K562 (cell line): ENCODE data around the gene NDUFA5. TPM values are rescaled to one million over a fixed set of nuclear protein-coding genes. Genes with fewer than 3 reads are reported as not detected.

Experiments used
- ATAC-seq: fragments of 200-7000 bp; cut with Tn5 transposase; 3 replicates; pipeline ENCODE4 v1.9.1; 2020; ENCODE audit warnings: moderate library complexity
- BruUV-seq: library from RNA; stranded (reverse); fragments of 400-500 nt; replicated peaks from 2 replicates; lab custom pipeline; 2021; lab: Mats Ljungman, UMichigan
- CTCF ChIA-PET: fragments of 300-600 bp; formaldehyde crosslinking; extraction: SDS; loops from one replicate; lab custom pipeline; 2021; ENCODE audit warnings: low intra/inter-chr PET ratio; lab: Yijun Ruan, JAX
- POLR2A ChIA-PET: fragments of 300-600, 350-650 bp; sonication (Branson Sonifier 250); formaldehyde crosslinking; extraction: SDS; loops from one replicate; lab custom pipeline; 2021; ENCODE audit warnings: antibody characterized with exemption, inconsistent platforms; lab: Yijun Ruan, JAX
- DNase-seq, 4 experiments: peaks; one replicate each; pipeline versions ENCODE4 v3.0.0 to v3.0.0-alpha.2; 2011 to 2018; ENCODE audit warnings: low spot score in 3 of 4, mixed read lengths in 3 of 4; ENCODE audit errors: extremely low read depth in 1 of 4
- FAIRE-seq: peaks from 2 replicates; lab custom pipeline; 2011; peaks lifted over from hg19 to GRCh38; lab: Jason Lieb, UNC
- H2AFZ ChIP-seq: 2 replicates; pipeline ENCODE4 v1.6.0; 2011; ENCODE audit warnings: low read depth, low read length, control low read depth, inconsistent platforms
- H3K27ac ChIP-seq: fragments of 200-600 bp; 3 replicates; pipeline ENCODE4 v1.8.0; 2011; ENCODE audit warnings: low read depth, mild to moderate bottlenecking, control low read depth, inconsistent platforms, low read length, moderate library complexity, mixed read lengths; ENCODE audit errors: extremely low read depth
- H3K27me3 ChIP-seq, 2 experiments: fragments of 300-600 bp in 1 of 2; 2 replicates in 1 of 2; 3 replicates in 1 of 2; pipeline versions ENCODE4 v1.6.0 to v1.8.0; 2011; ENCODE audit warnings: inconsistent platforms in 2 of 2, low read length in 2 of 2, mild to moderate bottlenecking in 1 of 2, mixed read lengths in 1 of 2, moderate library complexity in 1 of 2; ENCODE audit not compliant: control insufficient read depth in 2 of 2, insufficient read depth in 2 of 2
- H3K36me3 ChIP-seq: fragments of 300-600 bp; 3 replicates; pipeline ENCODE4 v1.8.0; 2011; ENCODE audit warnings: mild to moderate bottlenecking, low read length, inconsistent platforms; ENCODE audit not compliant: control insufficient read depth, insufficient read depth
- H3K4me1 ChIP-seq, 2 experiments: fragments of 200-600 bp in 1 of 2; replicated peaks in 1 of 2; 2 replicates in 1 of 2; 3 replicates in 1 of 2; pipeline versions ENCODE4 v1.5.1 to v1.8.0; 2011; ENCODE audit warnings: inconsistent platforms in 2 of 2, low read length in 2 of 2, mild to moderate bottlenecking in 1 of 2, mixed read lengths in 1 of 2, moderate library complexity in 1 of 2; ENCODE audit not compliant: control insufficient read depth in 2 of 2, insufficient read depth in 2 of 2
- H3K4me2 ChIP-seq: 2 replicates; pipeline ENCODE4 v1.6.1; 2011; ENCODE audit warnings: low read length, control low read depth, inconsistent platforms, mixed read lengths; ENCODE audit not compliant: insufficient read depth
- H3K4me3 ChIP-seq: fragments of 200-600 bp; sonication (generic), shearing (Covaris generic); 2 replicates; pipeline ENCODE4 v1.5.1; 2016; ENCODE audit warnings: control low read depth, inconsistent platforms
- H3K79me2 ChIP-seq: fragments of 200-600 bp; 3 replicates; pipeline ENCODE4 v1.8.0; 2011; ENCODE audit warnings: low read length, inconsistent platforms; ENCODE audit not compliant: control insufficient read depth, insufficient read depth
- H3K9ac ChIP-seq, 2 experiments: 2 replicates each; pipeline versions ENCODE4 v1.6.0 to v1.6.1; 2011; ENCODE audit warnings: low read depth in 2 of 2, low read length in 2 of 2, control low read depth in 1 of 2, inconsistent platforms in 1 of 2, mild to moderate bottlenecking in 1 of 2, mixed read lengths in 1 of 2; ENCODE audit not compliant: insufficient read depth in 1 of 2
- H3K9me1 ChIP-seq: one replicate; pipeline ENCODE4 v1.6.0; 2011; ENCODE audit warnings: inconsistent platforms, mild to moderate bottlenecking, low read length, moderate library complexity; ENCODE audit not compliant: control insufficient read depth, insufficient read depth
- H3K9me3 ChIP-seq: replicated peaks from 2 replicates; pipeline ENCODE4 v1.5.1; 2011; ENCODE audit warnings: low read depth, low read length, inconsistent platforms; ENCODE audit not compliant: control insufficient read depth, insufficient read depth
- H4K20me1 ChIP-seq: replicated peaks from 2 replicates; pipeline ENCODE4 v1.6.1; 2011; ENCODE audit warnings: low read length, inconsistent platforms, mixed read lengths; ENCODE audit not compliant: control insufficient read depth, insufficient read depth
- ATF1 ChIP-seq, 2 experiments: fragments of 450-650 bp in 1 of 2; IDR thresholded peaks; 2 replicates each; pipeline ENCODE4 v1.6.1; 2016; ENCODE audit warnings: missing compliant biosample characterization in 1 of 2, missing genetic modification characterization in 1 of 2
- ATF7 ChIP-seq: fragments of 450-650 bp; IDR thresholded peaks from 2 replicates; pipeline ENCODE4 v1.7.1; 2014; ENCODE audit warnings: mild to moderate bottlenecking, moderate library complexity
- CBX8 ChIP-seq: fragments of 200-600 bp; sonication (generic); IDR thresholded peaks from 2 replicates; pipeline ENCODE4 v1.6.1; 2012; ENCODE audit warnings: borderline replicate concordance, mixed run types, low read depth, mild to moderate bottlenecking, moderate library complexity, mixed read lengths, low read length, control low read depth, inconsistent platforms; ENCODE audit not compliant: poor library complexity, severe bottlenecking; ENCODE audit errors: extremely low read depth
- NCOA2 ChIP-seq, 2 experiments: fragments of 450-650 bp; IDR thresholded peaks; 2 replicates each; pipeline ENCODE4 v1.6.1; 2018; ENCODE audit warnings: mild to moderate bottlenecking in 2 of 2, moderate library complexity in 1 of 2; ENCODE audit not compliant: partially characterized antibody in 2 of 2
- RAD51 ChIP-seq: fragments of 450-650 bp; IDR thresholded peaks from 2 replicates; pipeline ENCODE4 v1.7.1; 2016; ENCODE audit warnings: low read depth, mild to moderate bottlenecking, borderline replicate concordance
- RBM34 ChIP-seq: fragments of 200-400 bp; formaldehyde crosslinking; IDR thresholded peaks from 2 replicates; pipeline ENCODE4 v1.6.1; 2018; ENCODE audit warnings: low read length, borderline replicate concordance; ENCODE audit not compliant: insufficient read depth
- SIX5 ChIP-seq, 2 experiments: IDR thresholded peaks; 2 replicates each; pipeline ENCODE4 v1.6.1; 2011; ENCODE audit warnings: low read length in 2 of 2, borderline replicate concordance in 1 of 2, low read depth in 1 of 2, mild to moderate bottlenecking in 1 of 2, moderate library complexity in 1 of 2; ENCODE audit not compliant: insufficient read depth in 1 of 2
- SRSF9 ChIP-seq: fragments of 200-400 bp; formaldehyde crosslinking; IDR thresholded peaks from 2 replicates; pipeline ENCODE4 v1.6.1; 2017; ENCODE audit warnings: low read depth, low read length, borderline replicate concordance
- TFE3 ChIP-seq: fragments of 450-650 bp; formaldehyde crosslinking; IDR thresholded peaks from 2 replicates; pipeline ENCODE4 v1.4.0; 2020; ENCODE audit warnings: mild to moderate bottlenecking, mixed read lengths
- TOE1 ChIP-seq, 2 experiments: fragments of 450-650 bp in 1 of 2; sonication (generic) in 1 of 2; formaldehyde crosslinking in 1 of 2; IDR thresholded peaks; 2 replicates each; pipeline versions ENCODE4 v1.7.1 to v1.8.0; 2016 to 2022; ENCODE audit warnings: borderline replicate concordance in 2 of 2, mild to moderate bottlenecking in 2 of 2, antibody characterized with exemption in 1 of 2, inconsistent platforms in 1 of 2, low read depth in 1 of 2, missing genetic modification reagents in 1 of 2, moderate library complexity in 1 of 2
- USF2 ChIP-seq: sonication (generic); formaldehyde crosslinking; IDR thresholded peaks from 2 replicates; pipeline ENCODE4 v1.5.0; 2020; ENCODE audit warnings: missing genetic modification reagents
- WGBS: fragments of 100-300 bp; shearing (Covaris generic); methylation state at CpG from one replicate; pipeline ENCODE4 v1.1.6; 2016; ENCODE audit warnings: low coverage, mixed read lengths; ENCODE audit not compliant: insufficient coverage; ENCODE audit errors: missing lambda C conversion rate; 5-methylcytosine and 5-hydroxymethylcytosine counted together
- in situ Hi-C: fragments of 300-500 bp; cut with MboI; formaldehyde crosslinking; loops from 4 replicates; pipeline ENCODE4 v1.15.0; 2018; ENCODE audit warnings: inconsistent platforms, mixed read lengths
- intact Hi-C: fragments of 100-400 bp; cut with micrococcal nuclease; formaldehyde crosslinking; loops from 2 replicates; pipeline ENCODE4 v1.14.2; 2022
- polyA plus RNA-seq, 8 experiments: library from polyadenylated mRNA; depleted of rRNA in 4 of 8; stranded (reverse) in 5 of 8; unstranded in 3 of 8; fragments of >200 nt; fragmentation: Nextera tagmentation in 2 of 8; fragmentation: Illumina TruSeq in 1 of 8; extraction: Ambion mirVana in 2 of 8; extraction: Trizol in 1 of 8; gene quantifications; 2 replicates each; pipeline versions ENCODE4 v1.2.1 to v1.2.3, GENCODE V29; 2011 to 2014; ENCODE audit warnings: inconsistent platforms in 1 of 8, missing spikeins in 1 of 8
- total RNA-seq, 7 experiments: library from RNA; depleted of rRNA in 6 of 7; stranded (reverse); fragments of >200 nt in 6 of 7; fragmentation: Illumina TruSeq in 2 of 7; extraction: Trizol in 2 of 7; gene quantifications; 2 replicates each; pipeline versions ENCODE4 v1.2.1 to v1.2.3, GENCODE V29; 2011 to 2021; ENCODE audit warnings: low replicate concordance in 1 of 7
- TF ChIP-seq, protein P1 (sequence below), 2 experiments: fragments of 450-650 bp in 1 of 2; sonication (generic) in 1 of 2; formaldehyde crosslinking in 1 of 2; IDR thresholded peaks in 1 of 2; conservative IDR thresholded peaks in 1 of 2; 2 replicates each; pipeline versions ENCODE4 v1.6.1 to v1.8.1; 2016 to 2023; ENCODE audit warnings: mild to moderate bottlenecking in 2 of 2, moderate library complexity in 2 of 2, inconsistent platforms in 1 of 2, missing genetic modification reagents in 1 of 2

The NDUFA5 gene
- total and polyA plus RNA-seq, 9 of the 15 experiments (the other 6 are each of a cell fraction or from before 2014, with no cell fraction given): 155 to 677 (median 269) TPM

DNA sequence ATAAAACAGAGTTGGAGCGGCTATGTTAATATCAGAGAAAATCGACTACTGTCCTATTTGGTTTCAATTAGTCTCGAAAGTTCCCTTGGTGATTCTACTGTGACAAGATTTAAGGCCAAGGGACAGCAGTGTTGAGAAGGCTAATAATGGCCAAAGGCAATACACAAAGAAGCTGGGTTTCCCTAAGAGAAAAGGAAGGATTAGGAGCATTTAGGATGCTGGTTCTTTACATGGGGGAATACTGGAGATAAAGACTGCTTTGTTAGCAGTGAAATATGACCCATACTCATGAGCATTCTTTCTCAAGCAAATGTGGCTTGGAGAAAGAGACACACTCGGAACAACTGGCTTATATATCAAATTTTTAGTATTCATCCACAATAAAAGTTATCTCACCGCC, 55.4 kb downstream of the NDUFA5 start (continued):
- no peak for TF ChIP-seq CBX8
- TF ChIP-seq SIX5 (IDR thresholded peaks at IDR 0.05; ENCODE audit: borderline replicate concordance in 1 of 2, insufficient read depth in 1 of 2, low read depth in 1 of 2, low read length in 2 of 2): no peak
- TF ChIP-seq RBM34: no peak
- TF ChIP-seq, all 486 proteins: peak for 0

- no peaks in the 10 kb centered on the region for H3K27me3 ChIP-seq
- TF ChIP-seq, protein P1, sequence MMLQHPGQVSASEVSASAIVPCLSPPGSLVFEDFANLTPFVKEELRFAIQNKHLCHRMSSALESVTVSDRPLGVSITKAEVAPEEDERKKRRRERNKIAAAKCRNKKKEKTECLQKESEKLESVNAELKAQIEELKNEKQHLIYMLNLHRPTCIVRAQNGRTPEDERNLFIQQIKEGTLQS (IDR thresholded peaks at IDR 0.05): peak; percentile 64
- TF ChIP-seq, protein P1 (CRISPR knock-in tag; conservative IDR thresholded peaks at IDR 0.05): no peak
- TF ChIP-seq NCOA2 (IDR thresholded peaks at IDR 0.05; ENCODE audit: partially characterized antibody in 2 of 2) (no peak), TFE3 (peak; percentile 92), USF2 (CRISPR knock-in tag) (peak; percentile 49; the same call in 1 of the 2 replicates), SRSF9 (no peak), TOE1 (IDR thresholded peaks at IDR 0.05; ENCODE audit: borderline replicate concordance) (peak; percentile 71; the same call in 1 of the 2 replicates), TOE1 (CRISPR knock-in tag; IDR thresholded peaks at IDR 0.05; ENCODE audit: borderline replicate concordance, low read depth) (no peak), RAD51 (peak; percentile 63; the same call in 1 of the 2 replicates), ATF1 (CRISPR knock-in tag; IDR thresholded peaks at IDR 0.05) (no peak), ATF1 (tag; IDR thresholded peaks at IDR 0.05) (peak; percentile 23; the same call in 1 of the 2 replicates), ATF7 (peak; percentile 53; the same call in 1 of the 2 replicates)
- TF ChIP-seq, all 486 proteins: peak for 7
- peaks cover 5% of the 10 kb centered on the region; the same call in 1 of the 2 replicates for H3K9me3 ChIP-seq
- ChIA-PET POLR2A (interaction anchor here (0.7 kb wide), 1 partner anchor 9 kb away, joined by 3 read pairs; no protein-coding TSS in a partner anchor), CTCF (no interaction called here)
- H3K4me2 ChIP-seq: no peak overlapping the region
- no peaks in the 10 kb centered on the region for H3K9me1 ChIP-seq
- no peaks in the 10 kb centered on the region; the same call in 2 of the 3 replicates for H3K36me3 ChIP-seq
- FAIRE-seq (no peak), DNase-seq (peak in 2 of 4 experiments; percentile 40), ATAC-seq (no peak)
- H3K4me3 ChIP-seq: no peak overlapping the region
- 42% methylated on average over 1 of the region's 1 CpG for WGBS
- H3K9ac ChIP-seq: no peak overlapping the region
- in situ Hi-C loops (no loop called here), intact Hi-C loops (no loop called here)
- no TSS peak for BruUV-seq
- no peak overlapping the region for H2AFZ ChIP-seq
- peaks cover 0 to 21% of the 10 kb centered on the region in 2 experiments; a peak in 4 of 5 replicates for H3K4me1 ChIP-seq
- no peaks in the 10 kb centered on the region for H3K79me2 ChIP-seq
- no peaks in the 10 kb centered on the region for H4K20me1 ChIP-seq
- no peak overlapping the region for H3K27ac ChIP-seq
Measured at GRCh38 chr7:123500878-123501489, 56.6 kb downstream of the NDUFA5 start.
